HG02588 (cell line): ENCODE results near the gene SLX4IP.
A peak's percentile ranks its signal among the peaks of the same experiment; 100 is the strongest.

Experiments used
- ATAC-seq: cut with Tn5 transposase; IDR thresholded peaks from one replicate; pipeline ENCODE4 v1.9.1; 2021; ENCODE audit warnings: mild to moderate bottlenecking, moderate library complexity; ENCODE audit not compliant: unreplicated experiment

Gene SLX4IP

GRCh38 chr20:10644458-10645204, 209.5 kb downstream of the SLX4IP start:
- ATAC-seq, result no peak

- ATAC-seq, result no peak
Measured at GRCh38 chr20:10645205-10645570, 210.1 kb downstream of the SLX4IP start.

- ATAC-seq, result no peak
Measured at GRCh38 chr20:10646006-10646405, 210.9 kb downstream of the SLX4IP start.

DNA sequence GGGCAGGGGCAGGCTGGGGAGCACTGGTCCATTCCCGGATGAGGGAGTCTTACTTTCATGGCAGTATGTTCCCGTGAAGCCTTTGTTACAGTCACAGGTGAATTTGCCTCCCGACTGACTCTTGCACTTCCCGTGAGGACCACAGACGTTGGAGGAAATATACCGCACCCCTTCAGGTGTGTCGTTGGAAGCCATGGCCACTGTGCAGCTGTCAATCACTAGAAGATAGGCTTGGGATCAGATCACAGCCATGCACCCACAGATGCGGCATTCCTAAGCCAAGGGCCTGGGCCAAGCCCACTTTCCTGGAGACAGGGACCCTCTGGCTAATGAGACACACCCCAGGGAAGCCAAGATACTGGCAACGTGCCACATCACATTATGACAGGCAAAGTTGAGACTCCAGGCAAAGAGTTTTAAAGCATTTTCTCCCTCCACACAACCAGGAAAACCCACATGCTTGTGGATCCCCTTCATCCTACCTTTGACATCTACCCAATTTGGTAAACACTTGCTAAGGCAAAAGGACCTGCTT, 211.8 kb downstream of the SLX4IP start:
- ATAC-seq, result no peak

DNA sequence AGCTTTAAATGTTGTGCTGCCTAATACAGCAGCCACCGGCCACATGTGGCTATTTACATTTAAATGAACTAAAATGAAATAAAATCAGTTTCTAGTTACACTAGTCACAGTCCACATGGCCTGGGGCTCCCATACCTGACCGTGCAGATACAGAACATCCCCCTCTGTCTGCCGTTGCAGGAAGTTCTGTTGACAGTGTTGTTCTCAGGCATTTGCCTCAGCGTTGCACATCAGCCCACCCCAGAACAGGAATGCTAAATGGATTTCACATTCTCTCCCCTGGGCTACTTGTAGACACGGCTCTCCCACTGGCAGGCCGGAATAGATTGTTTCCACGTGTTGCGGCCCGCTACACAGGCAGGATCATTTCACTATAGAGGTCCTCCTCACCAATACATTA, 212.4 kb downstream of the SLX4IP start:
- ATAC-seq, result no peak

DNA sequence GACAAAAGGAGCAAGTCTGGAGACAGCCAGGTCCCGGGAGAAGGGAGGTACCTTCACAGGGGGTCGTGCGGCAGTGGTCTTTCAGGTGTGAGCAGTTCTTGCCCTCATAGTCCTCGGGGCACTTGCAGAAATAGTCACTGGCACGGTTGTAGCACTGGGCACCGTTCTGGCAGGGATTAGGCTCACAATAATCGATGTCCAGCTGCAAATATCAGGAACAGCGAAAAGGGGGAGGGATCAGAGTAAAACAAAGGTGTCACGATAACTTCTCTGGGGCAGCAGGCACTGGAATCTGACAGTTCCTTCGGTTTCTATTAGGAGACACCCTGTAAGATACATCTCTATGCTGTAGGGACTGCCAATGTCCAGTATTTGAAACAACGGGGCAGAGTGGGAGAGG, 212.8 kb downstream of the SLX4IP start:
- ATAC-seq, result no peak

DNA sequence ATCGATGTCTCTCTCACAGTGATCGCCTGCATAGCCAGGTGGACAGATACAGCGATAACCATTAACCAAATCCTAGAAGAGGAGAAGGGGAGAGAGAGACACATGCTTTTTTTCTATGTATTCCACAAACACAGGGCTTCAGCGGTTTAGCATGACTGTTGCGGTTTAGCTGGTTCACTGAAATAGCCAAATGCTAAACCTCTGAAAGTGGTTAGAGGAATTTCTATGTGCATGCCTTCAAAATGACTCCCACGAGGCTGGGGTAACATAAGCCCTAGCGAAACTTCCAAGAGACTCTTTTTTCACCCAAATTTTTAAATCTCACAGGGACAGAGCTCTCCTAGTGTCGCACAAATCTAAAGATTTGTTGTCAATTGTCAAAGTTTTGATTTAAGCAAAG, 213.5 kb downstream of the SLX4IP start:
- no peak for ATAC-seq

DNA sequence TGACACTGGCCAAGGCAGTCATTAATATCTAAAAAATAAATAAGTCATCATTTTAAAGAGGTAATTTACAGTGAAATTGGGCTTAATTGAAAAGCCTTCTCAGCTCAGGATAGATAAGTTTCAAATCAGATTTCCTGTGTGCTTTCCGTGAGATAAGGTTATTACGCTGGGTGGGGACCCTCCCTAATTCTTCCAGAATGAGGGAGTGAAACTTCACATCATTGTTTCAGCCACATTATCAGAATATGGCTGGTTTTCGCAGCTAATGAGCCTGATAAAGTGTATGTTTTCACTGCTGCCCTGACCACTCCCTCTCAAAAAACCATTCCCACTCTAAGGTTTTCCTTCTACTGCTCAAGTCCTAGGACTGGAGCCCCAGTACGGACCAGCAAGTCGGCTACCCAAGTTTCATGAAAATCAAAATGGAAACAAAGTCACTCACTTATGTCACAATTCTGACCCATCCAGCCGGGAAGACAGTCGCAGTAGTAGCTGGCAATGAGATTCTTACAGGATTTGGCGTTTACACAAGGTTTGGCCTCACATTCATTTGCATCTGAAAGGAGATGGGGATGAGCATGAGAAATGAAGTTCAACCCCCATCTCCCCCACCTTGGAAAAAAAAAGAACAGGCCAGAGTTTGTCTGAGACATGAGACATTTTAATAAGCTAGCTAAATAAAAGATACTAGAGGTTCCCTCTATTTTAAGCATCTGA, 214.1 kb downstream of the SLX4IP start:
- no peak for ATAC-seq

DNA sequence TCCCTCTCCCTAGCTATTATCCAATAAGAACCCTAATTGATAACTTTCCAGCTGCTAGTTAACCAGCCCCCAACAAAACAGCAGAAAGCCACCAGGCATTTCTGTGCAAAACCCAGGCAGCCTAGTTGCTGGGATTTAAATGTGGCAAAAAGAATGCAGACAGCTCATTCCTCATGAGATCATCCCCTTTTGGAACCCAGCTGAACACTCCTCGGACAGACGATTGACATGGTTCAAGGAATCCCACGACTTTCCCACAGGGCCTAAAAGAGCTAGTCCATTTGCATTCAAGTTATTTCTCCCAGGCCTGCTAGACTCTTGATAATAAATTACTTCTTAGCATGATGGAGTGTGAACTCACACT, 214.7 kb downstream of the SLX4IP start:
- no peak for ATAC-seq

- ATAC-seq, result no peak
Measured at GRCh38 chr20:10651227-10651990, 216.3 kb downstream of the SLX4IP start.

- no peak for ATAC-seq
Measured at GRCh38 chr20:10652185-10652584, 217.1 kb downstream of the SLX4IP start.

DNA sequence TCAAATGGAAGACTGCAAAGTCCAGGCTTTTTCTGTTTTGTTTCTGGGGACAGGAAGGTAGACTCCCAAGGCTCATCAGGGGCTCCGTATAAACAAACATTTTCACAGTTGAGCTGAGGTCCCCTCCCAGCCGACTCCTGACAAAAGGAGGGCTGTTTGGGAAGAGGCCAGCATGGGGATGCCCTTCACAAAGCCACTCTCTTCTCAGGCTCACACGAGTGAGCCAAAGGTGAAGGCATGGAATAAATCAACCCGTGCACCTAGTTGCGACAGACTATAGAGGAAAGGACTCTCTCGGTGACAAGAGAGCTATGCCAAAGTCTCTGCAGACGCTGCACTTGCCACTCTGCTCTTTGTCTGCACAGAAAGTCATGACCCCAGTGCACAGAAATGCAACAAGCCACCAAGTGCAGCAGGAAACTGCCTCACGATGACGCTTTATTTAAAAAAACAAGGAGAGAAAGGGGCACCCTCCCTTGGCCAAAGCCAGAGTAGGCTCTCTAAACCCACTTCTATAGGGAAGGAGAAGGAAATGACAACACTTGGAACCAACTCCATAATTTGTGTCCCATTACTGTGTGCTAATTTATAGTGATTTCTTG, 217.7 kb downstream of the SLX4IP start:
- no peak for ATAC-seq

- ATAC-seq, result no peak
Measured at GRCh38 chr20:10653599-10654249, 218.6 kb downstream of the SLX4IP start.

DNA sequence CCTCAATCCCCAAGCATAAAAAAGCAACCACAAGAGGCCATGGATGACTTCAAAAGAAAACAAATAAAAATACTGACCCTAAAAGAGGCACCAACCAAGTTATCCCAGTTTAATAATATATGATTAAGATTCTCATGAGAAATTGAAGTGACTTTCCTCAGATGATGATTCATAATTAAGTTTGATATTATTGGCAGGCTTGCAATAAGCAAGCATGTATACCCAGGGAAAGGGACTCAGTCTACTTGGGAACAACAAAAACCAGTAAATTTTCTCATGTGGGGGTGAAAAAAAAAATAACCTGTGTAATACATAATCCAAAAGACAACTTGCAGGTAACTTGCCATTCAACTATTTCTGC, 219.1 kb downstream of the SLX4IP start:
- ATAC-seq, result no peak

DNA sequence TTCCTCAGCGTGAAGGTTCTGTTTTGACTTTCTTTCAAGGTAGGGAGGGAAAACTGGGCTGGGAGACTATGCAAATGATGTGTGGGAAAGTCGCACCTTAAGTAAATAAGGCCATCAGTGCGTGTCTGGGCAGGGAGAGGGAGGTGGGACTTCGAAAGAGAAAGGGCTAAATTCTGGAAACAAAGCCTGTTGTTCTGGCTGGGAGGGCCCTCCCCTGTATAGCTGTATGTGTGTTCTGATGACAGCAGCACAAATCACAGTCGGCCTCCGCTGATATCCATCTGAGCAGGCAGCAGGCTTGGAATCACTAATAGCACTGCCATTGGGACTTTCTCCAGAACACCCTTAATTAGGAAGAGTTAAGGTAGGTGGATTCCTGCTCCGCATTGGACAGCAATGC, 219.5 kb downstream of the SLX4IP start:
- ATAC-seq, result peak; percentile 70

DNA sequence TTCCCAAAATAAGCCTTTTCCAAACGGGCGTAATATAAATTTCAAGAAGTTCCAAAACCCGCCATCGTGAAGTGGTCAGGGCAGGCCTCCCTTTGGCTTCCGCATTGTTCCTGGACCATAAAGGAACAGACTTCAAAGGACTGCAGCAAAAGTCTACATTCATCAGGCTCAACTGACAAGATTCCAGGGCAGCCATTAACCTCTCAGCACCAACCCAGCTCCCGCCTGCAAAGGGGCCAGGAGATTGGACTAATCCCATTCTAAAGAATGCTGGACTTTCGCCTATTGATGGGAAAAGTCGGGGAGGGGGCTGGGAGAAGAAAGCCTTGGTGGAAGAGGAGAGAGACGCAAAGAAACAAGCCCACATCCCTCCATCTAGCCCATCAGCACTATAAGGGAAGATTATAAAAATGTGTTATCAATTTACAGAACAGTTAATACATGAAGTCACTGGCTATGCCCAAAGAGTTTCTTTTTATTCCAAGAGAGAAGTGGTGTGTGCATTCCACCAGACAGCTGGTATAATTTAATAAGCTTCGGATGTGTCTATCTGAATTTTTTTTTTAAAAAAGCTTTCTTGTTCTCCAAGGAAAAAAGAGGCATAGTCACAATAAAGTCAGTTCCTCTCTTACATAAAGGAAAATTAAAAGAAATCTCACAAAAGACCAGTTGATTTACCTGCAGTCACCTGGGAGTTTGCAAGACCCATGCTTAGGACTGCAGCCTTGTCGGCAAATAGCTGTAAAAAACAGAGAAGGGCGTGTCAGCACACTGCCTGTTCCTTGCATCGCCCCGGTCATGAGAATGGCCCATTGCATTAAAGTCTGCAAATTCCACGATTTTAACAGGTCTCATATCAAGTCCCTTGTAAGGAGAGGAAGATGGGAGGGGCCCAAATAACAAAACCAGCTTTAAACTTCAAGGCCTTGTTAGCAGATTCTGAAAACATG, 220.9 kb downstream of the SLX4IP start:
- no peak for ATAC-seq

DNA sequence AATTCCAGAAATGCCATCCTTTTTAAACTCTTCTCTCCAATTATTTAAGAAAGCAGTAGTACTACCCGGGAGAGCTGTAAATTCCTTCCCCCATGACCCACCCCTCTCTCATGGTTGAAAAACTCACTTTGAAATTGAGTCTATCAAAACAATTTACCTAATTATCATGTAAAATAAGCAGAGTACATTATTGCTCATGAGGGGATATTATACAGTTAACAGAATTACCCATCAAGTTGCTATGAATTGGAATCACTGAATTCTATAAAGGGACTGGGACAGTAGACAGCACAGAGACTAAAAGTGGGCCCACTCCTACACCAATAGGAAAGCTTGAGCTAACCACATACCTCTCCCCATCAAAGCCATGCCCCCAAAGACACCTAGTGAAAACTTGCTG, 222.3 kb downstream of the SLX4IP start:
- ATAC-seq, result no peak

GRCh38 chr20:10658051-10658823, 223.1 kb downstream of the SLX4IP start:
- ATAC-seq, result no peak
